Fibroblast of skin of right quadriceps (primary cell): Measurements from ENCODE around the gene KLHL20.
"Not testable (repeated sequence)": the region's sequence is repeated elsewhere in the genome, so short reads cannot be mapped to it uniquely, and the experiment has no call there.

Source experiments
- DNase-seq: peaks from one replicate; pipeline ENCODE4 v3.0.0-alpha.2; 2013

KLHL20 gene

GRCh38 chr1:173714759-173715537 is at the start of gene KLHL20:
Gene KLHL20 (plus strand): TSS chr1:173714981. CDS start chr1:173716044, 1,063 bp downstream.
- peak; percentile 91 for DNase-seq

GRCh38 chr1:173666646-173667045 is 48.1 kb upstream of the KLHL20 start:
- DNase-seq: peak; percentile 15

GRCh38 chr1:173669491-173669941 is 45.3 kb upstream of the KLHL20 start, which contains the start of gene ANKRD45:
Gene ANKRD45 (minus strand): TSS chr1:173669851. CDS start chr1:173659418, 10,433 bp downstream.
- DNase-seq: peak; percentile 58

- not testable (repeated sequence) for DNase-seq
Measured at GRCh38 chr1:173674496-173674895, 40.3 kb upstream of the KLHL20 start.

GRCh38 chr1:173680152-173680551 is 34.6 kb upstream of the KLHL20 start:
- DNase-seq: not testable (repeated sequence)

- no peak for DNase-seq
Measured at GRCh38 chr1:173682184-173682583, 32.6 kb upstream of the KLHL20 start.

GRCh38 chr1:173683838-173684237 is 30.9 kb upstream of the KLHL20 start:
- DNase-seq: not testable (repeated sequence)

- not testable (repeated sequence) for DNase-seq
Measured at GRCh38 chr1:173685121-173685520, 29.7 kb upstream of the KLHL20 start.

GRCh38 chr1:173688300-173688699 is 26.5 kb upstream of the KLHL20 start:
- DNase-seq: no peak

- no peak for DNase-seq
Measured at GRCh38 chr1:173693238-173693637, 21.5 kb upstream of the KLHL20 start.

- not testable (repeated sequence) for DNase-seq
Measured at GRCh38 chr1:173701299-173701698, 13.5 kb upstream of the KLHL20 start.

- no peak for DNase-seq
Measured at GRCh38 chr1:173702736-173703135, 12.0 kb upstream of the KLHL20 start.

GRCh38 chr1:173705117-173705516 is 9.7 kb upstream of the KLHL20 start:
- no peak for DNase-seq

- no peak for DNase-seq
Measured at GRCh38 chr1:173708787-173709186, 6.0 kb upstream of the KLHL20 start.

GRCh38 chr1:173714441-173714758 is 381 bp upstream of the KLHL20 start:
- no peak for DNase-seq

- no peak for DNase-seq
Measured at GRCh38 chr1:173715538-173715844, 710 bp downstream of the KLHL20 start.

- no peak for DNase-seq
Measured at GRCh38 chr1:173717238-173717637, 2.5 kb downstream of the KLHL20 start.

- not testable (repeated sequence) for DNase-seq
Measured at GRCh38 chr1:173731331-173731730, 16.6 kb downstream of the KLHL20 start.

GRCh38 chr1:173733912-173734311 is 19.1 kb downstream of the KLHL20 start:
- DNase-seq: no peak

- DNase-seq: not testable (repeated sequence)
Measured at GRCh38 chr1:173736104-173736503, 21.3 kb downstream of the KLHL20 start.

- DNase-seq: no peak
Measured at GRCh38 chr1:173742203-173742886, 27.6 kb downstream of the KLHL20 start.

- no peak for DNase-seq
Measured at GRCh38 chr1:173744651-173745050, 29.9 kb downstream of the KLHL20 start.

- no peak for DNase-seq
Measured at GRCh38 chr1:173749137-173749536, 34.4 kb downstream of the KLHL20 start.

GRCh38 chr1:173753830-173754229 is 39.0 kb downstream of the KLHL20 start:
- no peak for DNase-seq
